Natural killer cell treated with Interleukin-12 subunit alpha and Interleukin-12 subunit beta and Interleukin-15 and Interleukin-18, amount 100 ng/mL, for 72 hours (primary cell): ENCODE data around the gene ABCB9. TPM values are rescaled to one million over a fixed set of nuclear protein-coding genes. Genes with fewer than 3 reads are reported as not detected.

Experiments used
- ATAC-seq, 2 donors: fragments of 150-1000 bp; cut with Tn5 transposase in 1 of 2; sonication (Bioruptor Pico), chemical (Tn5 transposase) in 1 of 2; 2 replicates each; pipeline ENCODE4 v1.10.0; 2021
- DNase-seq: peaks from one replicate; pipeline ENCODE4 v3.0.0; 2022; ENCODE audit warnings: low spot score
- H3K27ac Mint-ChIP-seq, 2 donors: 1 replicate in 1 of 2; 2 replicates in 1 of 2; pipeline ENCODE4 v1.8.0; 2022; ENCODE audit warnings: mixed read lengths in 2 of 2, mild to moderate bottlenecking in 1 of 2, moderate library complexity in 1 of 2
- H3K27me3 Mint-ChIP-seq, 2 donors: 1 replicate in 1 of 2; 2 replicates in 1 of 2; pipeline ENCODE4 v1.8.0; 2022; ENCODE audit warnings: mixed read lengths in 2 of 2
- H3K36me3 Mint-ChIP-seq: one replicate; pipeline ENCODE4 v1.8.0; 2022; ENCODE audit warnings: mixed read lengths
- H3K4me1 Mint-ChIP-seq, 2 donors: 1 replicate in 1 of 2; 2 replicates in 1 of 2; pipeline ENCODE4 v1.8.0; 2022; ENCODE audit warnings: low read depth in 2 of 2, mixed read lengths in 2 of 2, mild to moderate bottlenecking in 1 of 2
- H3K4me3 Mint-ChIP-seq: one replicate; pipeline ENCODE4 v1.8.0; 2022; ENCODE audit warnings: mixed read lengths
- H3K9me3 Mint-ChIP-seq: 2 replicates; pipeline ENCODE4 v1.8.0; 2022; ENCODE audit warnings: mixed read lengths
- total RNA-seq, 2 donors: library from RNA; stranded (reverse); gene quantifications; one replicate each; pipeline ENCODE4 v1.2.3, GENCODE V29; 2022

The ABCB9 gene
- total RNA-seq, 2 donors from 2014 or later: 4.5 to 6.3 TPM

DNA sequence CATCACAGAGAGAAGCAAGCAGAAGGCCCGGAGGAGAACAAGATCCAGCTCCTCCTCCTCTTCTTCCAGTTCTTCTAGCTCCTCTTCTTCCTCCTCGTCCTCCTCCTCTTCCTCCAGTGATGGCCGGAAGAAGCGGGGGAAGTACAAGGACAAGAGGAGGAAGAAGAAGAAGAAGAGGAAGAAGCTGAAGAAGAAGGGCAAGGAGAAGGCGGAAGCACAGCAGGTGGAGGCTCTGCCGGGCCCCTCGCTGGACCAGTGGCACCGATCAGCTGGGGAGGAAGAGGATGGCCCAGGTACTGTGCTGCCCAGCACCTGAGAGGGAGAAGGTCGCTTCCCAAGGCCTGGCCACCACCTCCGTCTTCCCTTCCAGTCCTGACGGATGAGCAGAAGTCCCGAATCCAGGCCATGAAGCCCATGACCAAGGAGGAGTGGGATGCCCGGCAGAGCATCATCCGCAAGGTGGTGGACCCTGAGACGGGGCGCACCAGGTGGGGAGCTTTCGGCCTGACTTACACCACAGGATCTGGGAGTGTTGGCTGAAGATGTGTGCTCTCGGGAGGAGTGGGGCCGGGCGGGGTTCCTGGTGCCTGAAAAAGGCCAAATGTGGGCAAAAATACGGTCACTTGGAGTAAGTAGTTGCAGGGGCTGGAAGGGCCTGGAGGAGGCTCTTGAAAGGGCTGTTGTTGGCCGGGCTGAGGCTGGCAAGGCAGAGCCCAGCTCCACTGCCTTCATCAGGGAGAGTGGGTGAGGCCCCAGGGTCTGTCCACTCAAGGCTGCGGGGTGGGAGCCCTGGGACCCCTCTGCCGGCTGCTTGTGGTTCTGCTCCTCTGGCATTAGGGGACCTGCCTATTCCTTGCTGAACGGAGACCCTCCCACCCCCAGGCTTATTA lies 15.6 kb upstream of the ABCB9 start:
- H3K4me1 Mint-ChIP-seq: peaks cover 24 to 41% of the 10 kb centered on the region in 2 donors
- peak overlapping the region; percentile 90 for H3K4me3 Mint-ChIP-seq
- no peaks in the 10 kb centered on the region for H3K36me3 Mint-ChIP-seq
- no peak for DNase-seq
- no peak for ATAC-seq
- peak overlapping the region; percentile 65 to 77 for H3K27ac Mint-ChIP-seq
- H3K27me3 Mint-ChIP-seq: no peaks in the 10 kb centered on the region
- no peaks in the 10 kb centered on the region for H3K9me3 Mint-ChIP-seq

DNA sequence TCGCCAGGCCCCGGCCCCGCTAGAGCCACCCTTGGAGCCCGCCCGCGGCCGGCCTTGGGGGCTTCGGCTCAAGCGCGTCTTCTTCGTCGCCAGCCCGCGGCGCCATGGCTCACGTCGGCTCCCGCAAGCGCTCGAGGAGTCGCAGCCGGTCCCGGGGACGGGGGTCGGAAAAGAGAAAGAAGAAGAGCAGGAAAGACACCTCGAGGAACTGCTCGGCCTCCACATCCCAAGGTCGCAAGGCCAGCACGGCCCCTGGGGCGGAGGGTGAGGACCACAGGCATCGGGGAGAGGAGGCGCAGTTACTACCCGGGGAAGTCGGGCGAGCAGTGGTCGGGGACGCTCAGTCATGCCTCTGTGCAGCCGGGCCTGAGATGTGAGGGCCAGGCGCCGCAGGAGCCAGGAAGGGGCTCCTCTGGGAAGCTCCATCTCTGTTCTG lies 14.8 kb upstream of the ABCB9 start:
- Mint-ChIP-seq H3K4me3 (peak overlapping the region; percentile 90), H3K36me3 (no peaks in the 10 kb centered on the region), H3K27ac (peak overlapping the region; percentile 65 to 77), H3K9me3 (no peaks in the 10 kb centered on the region), H3K4me1 (peaks cover 25 to 45% of the 10 kb centered on the region in 2 donors), H3K27me3 (no peaks in the 10 kb centered on the region)
- DNase-seq (no peak), ATAC-seq (peak; percentile 12 to 35)

DNA sequence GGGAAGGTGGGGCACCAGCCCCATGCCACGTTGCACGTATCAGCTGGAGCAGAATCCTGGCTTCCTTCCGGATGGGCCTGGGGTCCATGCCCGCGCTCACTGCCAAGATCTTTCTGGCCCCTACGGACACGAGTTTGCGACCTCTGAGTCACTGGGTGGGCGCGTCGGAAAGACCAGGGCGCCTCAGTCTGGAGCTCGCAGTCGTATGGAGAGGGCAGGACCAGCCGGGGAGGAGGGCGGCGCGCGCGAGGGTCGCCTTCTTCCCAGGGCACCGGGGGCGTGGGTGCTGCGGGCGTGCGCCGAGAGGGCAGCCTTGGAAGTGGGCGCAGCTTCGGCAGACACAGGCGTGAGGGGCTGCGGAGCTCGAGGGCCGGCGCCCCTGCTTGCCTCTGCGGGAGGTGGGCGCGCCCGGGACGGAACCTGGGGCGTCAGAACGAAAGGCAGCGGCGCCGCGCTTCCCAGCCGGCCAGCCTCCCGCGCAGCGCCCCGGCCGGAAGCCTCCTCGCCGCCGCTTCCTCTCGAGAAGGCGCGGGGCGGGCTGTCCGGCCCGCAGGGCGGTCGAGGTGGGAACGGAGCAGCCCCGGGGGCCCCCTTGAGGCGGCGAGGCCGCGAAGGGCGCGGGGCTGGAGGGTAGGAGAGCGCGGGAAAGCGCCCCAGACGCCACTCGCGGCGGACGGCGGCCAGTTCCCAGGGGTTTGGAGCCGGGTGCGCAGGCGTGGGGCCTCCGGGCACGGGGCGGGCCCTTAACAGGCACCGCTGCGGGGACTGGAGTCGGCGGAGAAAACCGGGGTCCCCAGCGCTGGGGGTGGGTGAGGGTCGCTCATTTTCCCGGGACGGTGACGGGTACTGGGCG lies 14.1 kb upstream of the ABCB9 start, which contains the start of gene ARL6IP4:
TSS of gene ARL6IP4 (plus strand) at position 499 of the 853 bp plus-strand sequence. CDS start 459 bp downstream, outside the sequence.
- DNase-seq: peak; percentile 85
- peak within 1 kb of the TSS; percentile 65 to 82 for H3K27ac Mint-ChIP-seq
- H3K4me3 Mint-ChIP-seq: peak within 1 kb of the TSS; percentile 90
- H3K27me3 Mint-ChIP-seq: no peaks in the 10 kb centered on the region
- peaks cover 31 to 50% of the 10 kb centered on the region in 2 donors for H3K4me1 Mint-ChIP-seq
- no peaks in the 10 kb centered on the region for H3K36me3 Mint-ChIP-seq
- H3K9me3 Mint-ChIP-seq: no peaks in the 10 kb centered on the region
- peak; percentile 89 for ATAC-seq

DNA sequence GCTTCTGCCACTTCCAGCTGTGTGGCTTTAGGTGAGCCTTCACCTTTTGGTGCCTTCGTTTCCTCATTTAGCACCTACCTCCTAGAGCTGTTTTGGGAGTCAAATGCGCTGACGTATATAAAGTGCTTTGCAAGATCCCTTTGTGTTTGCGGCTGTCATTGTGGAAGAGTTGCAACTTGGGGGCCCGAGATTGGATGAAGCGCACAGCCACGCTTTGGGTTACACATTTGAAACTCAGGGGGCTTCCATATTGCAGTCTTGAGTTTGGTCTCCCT lies 13.6 kb upstream of the ABCB9 start:
- H3K36me3 Mint-ChIP-seq: no peaks in the 10 kb centered on the region
- H3K4me3 Mint-ChIP-seq: peak overlapping the region; percentile 90
- no peak for DNase-seq
- H3K4me1 Mint-ChIP-seq: peaks cover 26 to 44% of the 10 kb centered on the region in 2 donors
- peak overlapping the region; percentile 65 to 82 for H3K27ac Mint-ChIP-seq
- H3K27me3 Mint-ChIP-seq: no peaks in the 10 kb centered on the region
- no peak for ATAC-seq
- H3K9me3 Mint-ChIP-seq: no peaks in the 10 kb centered on the region

DNA sequence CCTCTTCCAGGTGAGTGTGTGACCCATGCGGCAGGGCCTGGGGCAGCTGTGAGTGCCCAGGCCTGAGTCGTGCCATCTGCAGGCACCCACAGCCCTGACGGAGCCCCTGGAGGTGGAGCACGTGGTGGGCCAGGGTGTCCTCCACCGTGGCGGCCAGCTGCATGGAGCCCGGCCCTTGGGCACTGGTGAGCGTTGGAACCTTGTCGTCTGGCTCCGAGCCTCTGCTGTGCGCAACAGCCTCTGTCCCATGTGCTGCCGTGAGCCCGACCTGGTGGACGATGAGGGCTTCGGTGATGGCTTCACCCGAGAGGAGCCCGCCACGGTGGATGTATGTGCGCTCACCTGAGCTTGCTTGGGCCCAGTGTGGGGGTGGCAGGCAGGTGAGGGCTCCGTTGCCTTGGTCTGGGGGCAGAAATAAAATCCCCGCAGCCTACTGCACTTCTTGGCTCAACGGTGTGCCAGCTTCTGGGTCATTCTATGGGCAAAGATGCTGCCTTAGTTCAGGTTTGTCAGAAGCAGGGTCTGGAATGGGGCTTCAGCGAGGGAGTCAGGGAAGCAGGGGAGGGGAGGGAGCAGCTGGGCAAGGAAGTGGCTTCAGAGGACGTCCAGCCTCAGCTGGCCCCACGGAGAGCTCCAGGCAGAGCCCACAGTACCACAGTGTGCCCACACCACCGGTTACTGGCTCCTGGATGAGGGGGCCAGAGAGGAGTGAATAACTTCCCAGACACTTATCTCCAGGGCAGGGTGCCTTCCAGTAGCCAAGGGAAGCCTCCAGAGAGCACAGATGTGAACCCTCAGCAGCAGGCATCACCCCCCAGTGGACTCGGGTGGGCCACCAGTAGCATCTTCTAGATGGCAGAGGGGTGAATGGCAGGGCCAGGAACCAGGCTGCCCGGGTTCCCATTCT lies 13.0 kb upstream of the ABCB9 start:
- H3K27ac Mint-ChIP-seq: peak overlapping the region; percentile 65 to 82
- peak overlapping the region; percentile 90 for H3K4me3 Mint-ChIP-seq
- no peaks in the 10 kb centered on the region for H3K9me3 Mint-ChIP-seq
- peaks cover 22 to 40% of the 10 kb centered on the region in 2 donors for H3K4me1 Mint-ChIP-seq
- no peak for DNase-seq
- no peaks in the 10 kb centered on the region for H3K36me3 Mint-ChIP-seq
- ATAC-seq: no peak
- H3K27me3 Mint-ChIP-seq: no peaks in the 10 kb centered on the region

DNA sequence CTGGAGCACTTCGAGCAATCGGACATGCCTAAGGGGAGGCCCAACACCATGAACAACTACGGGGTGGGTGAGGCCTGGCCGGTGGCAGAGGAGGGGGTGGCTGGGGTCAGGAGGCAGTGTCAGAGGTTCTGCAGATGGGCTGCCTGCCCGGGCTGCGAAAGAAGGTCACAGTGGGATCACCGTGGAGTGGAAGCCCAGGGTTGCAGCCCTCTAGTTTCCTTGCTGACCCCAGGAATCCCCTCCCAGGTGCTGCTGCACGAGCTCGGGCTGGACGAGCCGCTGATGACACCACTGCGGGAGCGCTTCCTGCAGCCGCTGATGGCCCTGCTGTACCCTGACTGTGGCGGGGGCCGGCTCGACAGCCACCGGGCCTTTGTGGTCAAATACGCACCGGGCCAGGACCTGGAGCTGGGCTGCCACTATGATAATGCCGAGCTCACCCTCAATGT lies 12.3 kb upstream of the ABCB9 start:
- no peaks in the 10 kb centered on the region for H3K27me3 Mint-ChIP-seq
- no peak for DNase-seq
- H3K9me3 Mint-ChIP-seq: no peaks in the 10 kb centered on the region

DNA sequence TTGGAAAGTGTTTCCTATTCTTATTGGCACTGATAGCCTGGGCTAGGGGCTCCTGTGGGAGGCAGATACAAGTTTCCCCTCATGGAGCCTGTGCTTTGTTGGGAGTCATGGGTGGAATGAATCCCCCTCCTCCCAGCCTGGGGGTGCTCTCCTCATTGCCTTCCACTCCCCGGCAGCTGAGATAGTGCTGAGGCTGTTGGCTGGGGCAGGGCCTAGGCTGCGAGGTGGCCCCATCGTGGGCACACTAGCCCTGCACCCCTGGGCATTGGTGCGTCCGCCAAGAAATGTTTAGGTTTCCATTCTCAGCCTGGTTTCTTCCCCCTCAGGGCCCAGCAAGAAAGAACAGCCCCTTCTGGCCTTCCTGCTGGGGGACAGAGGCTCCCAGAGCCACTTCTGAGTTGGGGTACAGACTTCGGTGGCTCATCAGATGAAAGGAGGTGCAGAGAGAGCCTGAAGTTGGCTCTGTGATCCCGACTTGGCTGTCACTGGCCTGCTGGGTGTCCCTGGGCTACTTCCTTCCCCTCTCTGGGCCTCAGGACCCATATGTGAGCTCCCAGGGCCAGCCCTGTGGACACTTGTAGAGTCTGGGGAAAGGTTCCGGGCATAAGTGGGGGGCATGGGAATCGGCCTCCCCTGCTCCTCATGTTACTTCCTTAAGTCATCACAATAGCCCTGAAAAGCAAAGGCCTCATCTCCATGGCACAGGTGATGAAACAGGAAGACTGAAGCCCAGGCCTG lies 11.6 kb upstream of the ABCB9 start:
- H3K4me1 Mint-ChIP-seq: peaks cover 18 to 32% of the 10 kb centered on the region in 2 donors
- no peak for ATAC-seq
- no peak for DNase-seq
- no peaks in the 10 kb centered on the region for H3K27me3 Mint-ChIP-seq
- H3K9me3 Mint-ChIP-seq: no peaks in the 10 kb centered on the region
- H3K27ac Mint-ChIP-seq: peak overlapping the region; percentile 31 to 70
- no peaks in the 10 kb centered on the region for H3K36me3 Mint-ChIP-seq
- H3K4me3 Mint-ChIP-seq: no peak overlapping the region

More for the DNA sequence above, 12.3 kb upstream of the ABCB9 start:
- no peaks in the 10 kb centered on the region for H3K36me3 Mint-ChIP-seq
- H3K4me1 Mint-ChIP-seq: peaks cover 24 to 39% of the 10 kb centered on the region in 2 donors
- no peak overlapping the region for H3K4me3 Mint-ChIP-seq
- ATAC-seq: no peak
- peak overlapping the region; percentile 31 to 70 for H3K27ac Mint-ChIP-seq

DNA sequence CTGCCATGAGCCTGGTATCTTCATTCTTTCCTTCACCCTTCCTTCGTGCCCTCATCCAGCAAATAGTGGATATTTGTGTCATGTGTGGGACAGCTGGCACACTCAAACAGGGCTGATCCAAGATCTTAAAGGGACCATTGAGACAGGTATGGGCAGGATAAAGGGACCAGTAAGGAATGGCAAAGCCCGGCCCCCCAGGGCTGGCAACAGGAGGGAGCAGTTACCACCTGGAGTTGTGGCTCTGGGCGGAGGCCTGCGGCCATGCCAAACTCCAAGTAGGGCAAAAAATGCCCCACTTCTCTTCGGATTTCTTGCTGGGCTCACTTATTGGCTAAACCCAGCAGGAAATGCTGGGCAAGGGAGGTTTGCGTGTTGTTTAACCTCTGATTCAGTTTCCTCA lies 10.9 kb upstream of the ABCB9 start:
- DNase-seq: no peak
- Mint-ChIP-seq H3K27me3 (no peaks in the 10 kb centered on the region), H3K36me3 (no peaks in the 10 kb centered on the region), H3K4me3 (peak overlapping the region; percentile 32), H3K9me3 (no peaks in the 10 kb centered on the region), H3K27ac (peak overlapping the region in 1 of 2 donors; percentile 31), H3K4me1 (peaks cover 17 to 31% of the 10 kb centered on the region in 2 donors)
- no peak for ATAC-seq

DNA sequence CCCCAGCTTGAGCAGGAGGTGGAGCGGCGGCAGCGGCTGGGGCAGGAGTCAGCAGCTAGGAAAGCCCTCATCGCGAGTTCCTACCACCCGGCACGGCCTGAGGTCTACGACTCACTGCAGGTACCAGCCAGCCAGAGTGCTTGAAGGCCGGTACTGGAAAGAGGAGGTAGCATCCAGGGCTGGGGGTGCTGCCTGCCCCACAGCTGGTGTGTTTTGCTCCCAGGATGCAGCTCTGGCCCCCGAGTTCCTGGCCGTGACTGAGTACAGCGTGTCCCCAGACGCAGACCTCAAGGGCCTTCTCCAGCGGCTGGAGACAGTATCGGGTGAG lies 10.3 kb upstream of the ABCB9 start:
- H3K4me3 Mint-ChIP-seq: peak overlapping the region; percentile 89
- ATAC-seq (no peak), DNase-seq (no peak)
- H3K4me1 Mint-ChIP-seq: peaks cover 14 to 27% of the 10 kb centered on the region in 2 donors
- H3K27ac Mint-ChIP-seq: peak overlapping the region in 1 of 2 donors; percentile 31
- H3K36me3 Mint-ChIP-seq: no peaks in the 10 kb centered on the region
- no peaks in the 10 kb centered on the region for H3K9me3 Mint-ChIP-seq
- no peaks in the 10 kb centered on the region for H3K27me3 Mint-ChIP-seq

DNA sequence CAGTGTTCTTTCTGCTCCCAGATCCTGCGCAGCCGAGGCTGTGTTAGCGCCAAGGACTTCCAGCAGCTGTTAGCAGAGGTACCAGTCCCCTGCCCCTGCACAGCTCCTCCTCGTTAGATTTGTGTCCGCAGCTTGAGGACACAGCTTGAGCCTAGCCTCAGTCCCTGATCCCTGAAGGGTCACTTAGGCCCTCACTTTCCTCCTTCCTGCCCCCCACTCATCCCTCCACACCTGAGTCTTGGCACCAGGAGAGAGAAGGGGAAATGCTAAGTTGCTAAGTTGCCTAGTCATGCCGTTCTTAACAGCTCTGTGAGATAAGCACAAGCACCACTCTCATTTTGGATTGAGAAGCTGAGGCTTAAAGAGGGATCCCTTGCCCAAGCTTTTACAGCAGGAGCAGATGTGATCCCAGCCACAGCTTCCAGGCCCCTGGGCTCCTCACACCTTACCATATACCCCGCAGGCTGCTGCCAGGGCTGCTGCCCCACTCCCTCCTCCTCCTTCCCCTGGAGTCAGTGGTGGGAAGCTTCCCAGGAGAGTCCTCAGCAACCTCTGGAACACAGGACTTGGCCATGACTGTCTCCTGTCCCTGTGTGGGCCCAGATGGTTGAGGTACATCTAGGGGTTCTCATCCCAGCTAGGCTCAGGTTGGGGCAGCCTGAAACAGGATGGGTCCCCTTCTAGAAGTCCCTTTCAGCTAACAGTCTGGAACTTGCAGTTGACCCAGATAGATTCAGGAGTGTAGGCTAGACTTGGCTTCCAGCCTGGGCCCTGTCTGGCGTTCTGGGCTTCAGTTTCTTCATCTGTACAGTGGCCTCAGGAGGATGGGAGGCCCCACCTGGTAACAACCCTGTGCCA lies 9.8 kb upstream of the ABCB9 start:
- H3K9me3 Mint-ChIP-seq: no peaks in the 10 kb centered on the region
- no peaks in the 10 kb centered on the region for H3K36me3 Mint-ChIP-seq
- H3K4me1 Mint-ChIP-seq: peaks cover 11 to 25% of the 10 kb centered on the region in 2 donors
- DNase-seq (no peak), ATAC-seq (no peak)
- H3K4me3 Mint-ChIP-seq: peak overlapping the region; percentile 89
- H3K27ac Mint-ChIP-seq: peak overlapping the region; percentile 98
- H3K27me3 Mint-ChIP-seq: no peaks in the 10 kb centered on the region

DNA sequence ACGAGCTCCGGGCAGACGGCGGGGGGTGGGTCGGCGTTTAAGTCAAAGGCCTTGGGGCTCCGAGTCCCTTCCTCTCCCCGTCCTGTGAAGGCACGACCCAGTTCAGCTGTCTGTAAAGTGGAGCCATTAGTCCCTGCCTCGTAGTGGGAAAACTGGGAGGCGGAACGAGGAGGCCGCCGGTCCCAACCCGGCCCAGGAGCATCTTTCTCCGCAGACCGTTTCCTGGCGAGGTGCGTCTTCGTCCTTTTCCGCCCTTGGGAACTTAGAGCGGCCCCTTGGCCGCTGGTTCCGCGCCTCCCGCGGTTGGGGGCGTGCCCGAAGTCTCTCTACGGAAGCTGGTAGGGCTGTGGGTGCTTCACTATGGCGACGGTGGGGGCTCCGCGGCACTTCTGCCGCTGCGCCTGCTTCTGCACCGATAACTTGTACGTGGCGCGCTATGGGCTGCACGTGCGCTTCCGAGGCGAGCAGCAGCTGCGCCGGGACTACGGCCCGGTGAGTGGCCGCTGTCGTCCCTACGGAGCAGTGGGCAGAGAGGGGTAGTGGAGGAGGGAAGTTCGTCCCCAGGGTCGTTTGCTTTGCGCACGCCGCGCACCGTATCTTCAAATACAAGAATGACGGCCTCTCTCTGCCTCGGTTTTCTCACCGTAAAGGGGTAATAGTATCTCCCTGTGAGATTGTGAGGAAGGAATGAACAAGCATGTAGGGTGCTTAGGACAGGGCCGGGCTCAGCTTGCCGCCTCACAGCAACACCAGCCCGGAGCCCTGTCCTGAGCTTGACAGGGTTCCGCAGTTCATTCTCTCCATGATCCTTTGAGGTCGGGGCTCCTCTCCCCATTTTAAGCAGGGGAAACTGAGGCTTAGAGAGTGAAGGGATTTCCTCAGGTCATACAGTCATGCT lies 8.9 kb upstream of the ABCB9 start, which contains the start of gene OGFOD2:
TSS of gene OGFOD2 (plus strand) at position 353 of the 898 bp plus-strand sequence. CDS start at position 361, 8 bp downstream.
- Mint-ChIP-seq H3K4me3 (peak within 1 kb of the TSS; percentile 89), H3K4me1 (peaks cover 11 to 24% of the 10 kb centered on the region in 2 donors), H3K27me3 (no peaks in the 10 kb centered on the region), H3K9me3 (no peaks in the 10 kb centered on the region), H3K27ac (peak within 1 kb of the TSS; percentile 98), H3K36me3 (no peaks in the 10 kb centered on the region)
- DNase-seq (peak; percentile 97), ATAC-seq (peak; percentile 92 to 93)
